ENCODE measurements around the gene MACROD1. TPM values are rescaled to one million over a fixed set of nuclear protein-coding genes. Genes with fewer than 3 reads are reported as not detected.

Gene MACROD1
- polyA plus RNA-seq, 4 donors: 15.1 to 23.2 (median 19.5) TPM

DNA sequence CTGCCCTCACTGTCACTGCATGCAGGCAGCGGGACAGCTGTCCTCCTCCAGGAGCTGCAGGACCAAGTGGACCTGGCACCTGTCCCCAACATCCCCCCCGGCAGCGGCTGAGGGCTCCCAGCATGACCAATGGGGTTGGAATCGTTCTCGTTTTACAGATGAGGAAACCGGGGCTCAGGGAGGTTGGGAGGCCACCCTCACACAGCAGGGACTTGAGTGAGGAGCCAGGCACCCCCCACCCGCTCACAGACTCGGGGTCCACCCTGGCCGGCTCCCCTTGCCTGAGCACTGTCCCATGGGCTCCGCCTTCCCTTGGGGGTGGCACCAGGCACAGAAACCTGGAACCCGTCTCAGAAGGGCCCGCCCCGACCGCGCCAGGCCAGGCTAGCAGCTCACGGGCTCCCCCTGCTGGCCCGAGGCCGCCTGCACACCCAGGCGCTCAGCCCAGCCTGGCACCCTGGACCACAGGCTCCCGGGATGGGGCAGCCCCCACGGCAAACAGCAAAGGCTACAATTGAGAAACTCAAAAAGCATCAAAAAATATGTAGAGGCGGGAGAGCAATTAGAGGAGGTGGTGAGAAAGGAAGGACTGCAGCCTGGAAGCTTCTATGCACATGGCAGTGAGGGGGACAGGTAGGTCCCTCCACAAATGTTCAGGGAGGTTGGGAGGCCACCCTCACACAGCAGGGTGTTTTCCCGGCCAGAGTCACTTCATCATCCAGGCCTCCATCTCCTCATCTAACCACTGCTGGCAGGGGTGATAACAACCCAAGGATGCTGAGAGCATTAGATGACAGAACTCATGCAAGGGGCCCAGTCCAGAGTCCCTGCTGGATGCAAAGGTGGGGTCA, 12.8 kb downstream of the MACROD1 start:
- DNase-seq (ENCODE audit: low read depth in 4 of 4, low spot score in 2 of 4): no peak

DNA sequence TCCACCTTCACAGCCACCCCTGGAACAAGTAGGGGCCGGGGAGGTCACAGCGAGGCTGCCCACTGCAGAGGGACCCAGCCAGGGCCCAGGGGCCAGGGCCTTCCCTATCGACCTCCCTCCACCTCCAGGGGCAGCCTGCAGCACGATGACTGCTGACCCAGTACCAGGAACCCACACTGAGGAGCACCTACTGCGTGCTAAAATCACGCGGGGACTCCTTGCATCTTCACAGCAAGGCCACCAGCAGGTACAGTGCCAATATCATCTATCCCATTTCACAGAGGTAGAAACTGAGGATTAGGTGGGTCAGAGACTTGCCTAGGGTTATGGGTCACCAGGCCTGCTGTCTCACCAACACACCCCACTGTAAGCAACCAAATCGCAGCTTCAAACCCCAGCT, 14.6 kb downstream of the MACROD1 start:
- no peak for DNase-seq (ENCODE audit: low read depth in 4 of 4, low spot score in 2 of 4)

DNA sequence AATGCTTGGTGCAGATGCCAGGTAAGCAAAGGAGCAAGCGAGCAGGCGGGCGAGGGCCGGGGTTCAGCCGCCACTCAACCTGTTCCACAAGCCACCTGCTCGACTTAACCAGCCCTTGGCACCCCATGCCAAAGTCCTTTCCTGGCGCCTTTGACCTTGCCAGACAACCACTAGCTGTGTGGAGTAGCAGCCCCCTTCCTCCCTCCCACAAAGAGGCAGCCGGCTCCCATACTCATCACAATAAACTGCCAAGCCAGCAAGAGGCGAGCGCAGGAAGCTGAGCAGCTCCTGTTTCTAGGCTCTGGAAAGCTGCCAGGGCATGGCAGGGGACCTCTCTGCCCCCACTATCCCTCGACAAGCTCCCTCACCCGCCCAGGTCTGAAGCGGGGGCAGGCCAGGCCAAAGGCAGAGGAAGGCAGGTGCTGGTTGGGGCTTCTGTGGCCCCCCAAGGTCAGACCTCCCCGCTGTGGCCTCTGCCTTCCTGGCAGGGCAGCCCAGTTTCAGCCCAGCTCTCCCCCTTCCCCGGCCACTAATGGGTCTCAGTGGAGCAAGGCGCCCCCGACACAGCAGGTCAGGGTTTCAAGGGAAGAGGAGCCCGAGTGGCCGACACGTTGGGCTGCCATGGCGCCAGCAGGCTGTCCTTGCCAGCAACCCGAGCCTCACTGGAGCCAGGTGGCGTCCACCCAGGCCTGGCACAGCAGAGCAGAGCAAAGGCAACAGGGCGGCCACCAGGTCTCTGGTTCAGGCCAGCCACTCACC, 15.3 kb downstream of the MACROD1 start:
- DNase-seq (ENCODE audit: low read depth in 4 of 4, low spot score in 2 of 4): no peak

DNA sequence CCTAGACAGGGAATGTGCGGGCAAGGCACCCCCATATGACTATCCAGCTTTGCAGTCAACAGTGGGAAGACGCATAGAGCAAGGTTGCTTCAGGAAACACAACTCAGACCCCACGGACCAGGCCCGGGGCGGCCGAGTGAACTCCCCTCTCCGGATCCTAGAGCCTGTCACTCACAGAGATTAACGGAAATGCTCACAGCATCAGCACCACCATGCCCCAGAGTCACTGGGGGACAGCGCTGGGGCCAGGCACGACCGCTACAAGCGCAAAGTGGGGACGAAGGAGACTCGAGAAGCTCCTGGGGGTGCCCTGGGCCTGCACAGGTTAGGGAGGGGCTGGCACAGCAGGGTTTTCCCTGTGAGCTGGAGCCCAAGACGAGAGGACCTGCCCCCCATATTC, 15.9 kb downstream of the MACROD1 start:
- no peak for DNase-seq (ENCODE audit: low read depth in 4 of 4, low spot score in 2 of 4)

DNA sequence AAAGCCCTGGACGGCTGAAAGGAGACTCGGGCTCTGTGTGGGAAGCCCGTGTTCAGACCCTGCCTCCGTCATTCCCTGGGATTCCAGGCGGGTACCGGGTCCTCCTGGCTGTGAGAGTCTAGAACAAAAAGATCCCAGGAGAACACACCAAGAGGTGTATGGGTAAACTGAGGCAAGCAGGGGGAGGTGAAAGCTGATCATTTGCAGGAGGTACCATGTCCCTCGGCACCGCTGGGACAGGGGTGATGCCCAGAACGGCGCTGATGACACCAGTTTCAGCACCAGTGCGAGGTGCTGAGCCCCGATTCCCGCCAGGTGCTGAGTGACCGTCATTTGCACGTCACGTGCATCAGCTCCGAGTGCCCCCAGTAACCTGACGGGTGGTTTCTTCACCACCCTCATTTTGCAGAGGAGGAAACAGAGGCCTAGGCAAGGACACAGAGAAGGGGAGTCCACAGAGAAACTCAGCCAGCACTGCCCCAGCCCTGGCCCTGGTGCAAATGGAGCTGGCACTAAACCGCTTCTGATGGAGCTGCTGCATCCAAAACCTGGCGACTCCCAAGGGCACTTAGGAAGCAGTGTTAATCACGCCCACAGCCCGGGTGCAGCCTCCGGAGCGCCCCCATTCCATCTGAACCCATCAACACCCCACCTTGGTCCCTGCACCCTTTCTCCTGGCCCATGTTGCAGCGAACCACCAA, 16.8 kb downstream of the MACROD1 start:
- no peak for DNase-seq (ENCODE audit: low read depth in 4 of 4, low spot score in 2 of 4)

DNA sequence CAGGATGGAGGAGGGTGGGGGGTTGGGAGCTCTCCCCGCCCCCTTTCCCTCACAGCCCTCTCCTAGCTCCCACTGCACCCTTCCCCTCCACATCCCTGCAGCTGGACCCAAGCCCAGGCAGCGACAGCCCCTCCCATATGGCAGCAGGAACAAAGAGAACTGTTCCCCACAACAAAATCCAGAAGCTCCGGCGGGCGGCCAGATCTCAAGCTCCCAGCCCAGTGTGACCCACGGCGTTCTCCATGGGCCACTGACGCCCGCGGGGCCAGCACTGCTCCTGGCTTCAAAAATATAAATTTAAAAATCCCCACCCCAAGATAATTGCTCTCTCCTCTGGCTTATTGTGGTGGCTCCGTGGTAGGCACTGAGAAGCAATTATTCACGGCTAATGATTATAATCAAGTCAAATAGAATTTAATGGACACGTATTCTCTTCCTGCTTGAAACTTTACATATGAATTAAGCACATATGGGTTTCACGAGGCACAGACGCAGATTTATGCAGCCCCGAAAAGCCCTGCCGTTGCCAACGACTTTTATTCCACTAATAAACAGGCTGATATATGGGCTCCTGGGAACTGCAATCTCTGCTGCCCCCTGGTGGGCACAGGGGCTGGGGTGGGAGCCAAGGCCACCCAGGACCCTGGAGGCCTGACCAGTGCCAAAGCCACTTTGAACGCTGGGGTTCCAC, 17.5 kb downstream of the MACROD1 start:
- DNase-seq (ENCODE audit: low read depth in 4 of 4, low spot score in 2 of 4): peak in 2 of 4 donors; percentile 72 to 77

DNA sequence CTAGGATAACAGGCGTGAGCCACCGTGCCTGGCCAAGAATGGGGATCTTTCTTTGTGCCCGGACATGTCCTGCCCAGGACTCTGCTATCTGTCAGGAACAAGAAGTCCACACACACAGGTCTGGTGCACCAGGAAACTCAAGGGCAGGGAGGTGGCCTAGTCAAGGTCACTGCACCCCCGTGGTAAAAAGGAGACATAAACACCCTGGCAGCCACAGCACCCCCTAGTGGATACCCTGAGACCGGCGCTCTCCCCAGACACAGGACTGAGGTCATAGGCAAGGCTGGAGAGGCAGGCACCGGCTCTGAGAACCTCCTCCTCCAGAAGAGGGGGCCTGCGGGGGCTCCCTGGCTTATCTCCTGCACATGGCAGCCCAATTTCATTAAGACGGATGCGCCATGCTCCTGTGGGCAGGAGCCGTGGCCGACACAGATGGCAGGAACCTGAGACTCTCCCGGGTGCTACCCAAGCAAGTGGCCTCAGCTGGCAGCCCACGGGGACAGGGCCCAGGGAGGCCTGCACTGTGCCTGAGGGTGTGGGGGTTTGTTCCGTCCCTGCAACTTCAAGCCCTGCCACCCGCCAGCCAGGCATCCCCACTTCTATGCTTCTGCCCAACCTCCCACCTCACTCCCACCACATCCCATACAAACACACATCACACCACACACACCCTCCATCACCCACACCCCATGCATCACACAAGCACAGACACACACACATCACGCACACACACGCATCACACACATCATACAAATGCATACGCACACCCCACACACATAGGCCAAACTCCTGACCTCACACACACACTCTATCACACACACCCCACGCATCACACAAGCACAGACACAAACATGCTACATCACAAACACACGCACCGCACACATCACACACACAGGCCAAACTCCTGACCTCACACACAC, 19.6 kb downstream of the MACROD1 start:
- no peak for DNase-seq (ENCODE audit: low read depth in 4 of 4, low spot score in 2 of 4)

DNA sequence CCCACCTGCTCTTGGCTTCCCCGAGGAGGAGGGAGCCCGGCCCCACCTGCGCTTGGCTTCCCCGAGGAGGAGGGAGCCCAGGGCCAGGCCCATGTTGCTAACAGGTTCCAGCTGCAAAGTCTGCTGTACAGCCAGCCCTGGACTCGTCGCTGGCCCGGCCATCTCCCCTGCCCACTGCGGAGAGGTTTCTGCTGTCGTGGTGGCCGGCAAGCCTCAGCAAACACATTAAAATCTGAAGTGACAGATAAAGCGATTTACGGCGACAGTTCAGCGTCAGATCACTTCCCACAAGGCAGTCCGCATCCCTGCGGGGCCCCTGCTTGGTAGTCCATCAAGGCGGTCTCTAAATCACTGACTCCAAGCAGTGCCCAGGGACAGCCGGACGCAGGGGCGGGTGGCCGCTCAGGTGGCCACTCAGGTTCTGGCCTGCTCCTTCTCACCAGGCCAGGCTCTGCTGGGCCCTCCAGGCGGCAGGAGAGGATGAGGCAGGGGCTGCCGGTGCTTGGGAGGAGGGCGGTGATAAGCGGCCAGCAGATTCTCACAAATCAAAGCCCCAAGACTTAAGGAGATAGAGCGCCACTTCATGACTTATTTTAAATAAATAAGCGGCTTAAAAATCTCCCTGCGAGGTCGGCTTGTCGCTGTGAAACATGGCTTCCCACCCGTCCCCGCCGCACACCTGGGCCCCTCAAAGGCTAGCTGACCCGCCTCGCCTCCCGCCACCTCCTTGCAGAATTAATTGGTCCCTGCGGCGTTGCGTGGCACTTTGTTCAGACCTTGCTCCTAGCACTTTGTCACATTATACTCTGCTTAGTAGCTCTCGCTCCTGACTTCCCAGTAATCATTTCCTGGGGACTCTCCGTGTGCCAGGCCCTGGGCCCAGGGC, 21.1 kb downstream of the MACROD1 start:
- no peak for DNase-seq (ENCODE audit: low read depth in 4 of 4, low spot score in 2 of 4)

DNA sequence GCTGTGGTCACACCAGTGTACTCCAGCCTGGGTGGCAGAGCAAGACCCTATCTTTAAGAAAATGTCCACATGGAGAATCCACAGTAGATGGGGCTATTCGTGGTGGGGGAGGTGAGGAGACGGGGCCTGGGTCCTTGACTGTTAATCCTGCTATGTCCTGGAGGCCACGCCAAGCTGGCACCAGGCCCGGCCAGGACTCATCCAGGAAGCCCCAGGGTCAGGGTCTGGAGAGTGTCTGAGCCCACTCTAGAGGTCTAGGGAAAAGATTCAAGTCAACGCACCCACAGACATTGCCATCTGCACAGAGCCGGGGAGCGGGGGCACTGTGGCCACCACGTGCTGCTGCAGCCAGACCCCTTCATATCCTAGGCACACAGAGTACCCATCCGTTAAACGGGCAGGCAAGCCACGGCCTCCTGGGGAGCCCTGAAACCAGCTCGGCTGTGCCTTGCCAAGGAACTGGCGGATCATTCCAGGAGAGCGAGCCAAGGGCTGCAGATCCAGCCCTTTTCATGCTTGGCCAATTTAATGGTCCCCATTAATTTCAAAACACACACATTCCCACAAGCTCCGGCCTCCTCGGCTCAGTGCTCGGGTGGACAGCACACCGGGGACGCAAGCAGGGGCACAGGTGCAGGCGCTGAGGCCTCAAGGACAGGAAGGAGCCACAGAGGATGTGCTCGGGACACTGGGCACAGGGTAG, 24.7 kb downstream of the MACROD1 start:
- DNase-seq (ENCODE audit: low read depth in 4 of 4, low spot score in 2 of 4): no peak

DNA sequence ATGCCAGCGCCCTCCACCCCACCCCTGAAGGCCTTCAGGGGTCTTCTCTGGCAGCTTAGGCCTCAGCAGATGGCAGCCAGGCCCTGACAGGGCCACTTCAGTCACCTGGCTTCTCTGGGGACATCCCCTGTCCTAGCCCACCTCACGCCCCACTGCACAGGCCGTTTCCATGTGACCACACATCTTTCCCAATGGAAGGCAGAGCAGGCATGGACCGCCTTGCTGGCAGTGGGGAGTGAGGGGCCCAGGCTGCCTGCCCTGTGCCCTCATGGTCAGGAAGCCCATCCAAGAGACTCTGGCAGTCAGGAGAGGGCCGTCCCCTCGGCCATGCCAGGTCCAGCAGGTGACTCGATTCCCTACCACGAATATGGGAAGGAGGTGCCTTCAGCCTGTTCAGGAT, 25.8 kb downstream of the MACROD1 start:
- DNase-seq (ENCODE audit: low read depth in 4 of 4, low spot score in 2 of 4): no peak

DNA sequence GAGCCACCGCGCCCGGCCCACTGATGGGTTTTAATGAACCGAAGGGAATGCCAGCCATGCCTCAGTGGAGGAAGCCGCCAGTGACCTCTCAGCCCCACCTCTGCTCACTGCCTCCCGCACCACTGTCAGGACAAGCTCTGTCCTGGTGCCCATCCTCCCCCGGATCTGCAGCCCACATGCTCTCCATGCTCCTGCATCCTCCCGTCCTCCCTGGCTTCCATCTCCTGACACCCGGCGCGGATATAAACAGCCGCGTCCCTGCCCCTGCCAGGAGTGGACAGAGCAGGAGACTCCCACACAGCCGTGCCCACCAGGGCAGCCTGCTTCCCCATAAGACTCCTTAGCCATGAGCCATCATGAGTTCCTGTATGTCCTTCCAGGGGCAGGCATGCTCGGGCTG, 26.9 kb downstream of the MACROD1 start:
- DNase-seq (ENCODE audit: low read depth in 4 of 4, low spot score in 2 of 4): no peak

DNA sequence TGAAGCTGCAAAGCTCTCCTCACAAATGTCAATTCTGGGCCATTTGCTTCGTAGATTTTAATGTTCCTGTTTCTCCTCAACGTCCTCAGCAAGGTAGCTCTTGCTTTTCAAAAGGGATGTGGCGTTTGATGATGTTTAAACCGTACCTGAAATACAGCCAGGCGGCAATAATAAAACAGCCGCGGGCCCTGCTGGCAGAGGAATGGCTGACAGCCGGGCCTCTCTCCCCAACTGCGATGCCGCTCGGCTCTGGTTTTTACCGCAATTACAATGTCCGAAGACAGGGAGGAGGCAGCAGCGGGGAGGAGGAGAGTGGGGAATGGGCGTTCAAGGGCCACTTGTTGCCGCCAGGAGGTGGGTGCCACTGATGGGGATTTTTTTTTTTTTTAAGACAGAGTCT, 27.5 kb downstream of the MACROD1 start:
- no peak for DNase-seq (ENCODE audit: low read depth in 4 of 4, low spot score in 2 of 4)

DNA sequence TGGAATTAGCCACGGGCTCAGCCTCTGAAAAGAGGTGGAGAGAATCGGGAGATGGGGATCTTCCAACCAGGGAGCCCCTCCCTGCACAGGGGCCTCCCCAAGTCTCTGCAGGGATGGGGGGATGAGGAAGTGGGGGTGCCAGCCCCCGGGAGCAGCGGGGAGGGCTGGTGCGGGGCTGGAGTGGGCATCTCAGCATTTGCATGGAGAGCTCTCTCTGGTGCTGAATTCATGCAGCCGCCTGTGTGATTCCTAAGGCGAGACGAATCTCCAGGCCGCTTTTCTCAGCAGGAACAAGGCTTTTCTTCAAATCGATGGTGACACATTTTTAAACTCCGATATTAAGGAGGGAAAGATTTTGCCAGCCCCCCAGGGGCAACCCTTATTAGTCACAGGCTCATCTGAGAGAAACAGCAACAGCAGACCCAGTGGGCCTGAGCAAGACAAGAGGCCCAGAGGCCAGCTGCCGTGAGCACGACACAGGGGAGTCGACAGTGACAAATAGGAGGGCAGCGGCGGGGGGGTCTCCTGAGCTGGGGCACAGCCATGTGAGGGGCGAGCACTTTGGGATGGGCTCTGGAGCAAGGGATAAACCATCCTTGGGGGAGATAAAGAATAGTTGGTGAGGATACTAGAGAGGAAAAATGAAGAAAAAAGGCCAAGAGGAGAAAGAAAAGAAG, 29.0 kb downstream of the MACROD1 start:
- no peak for DNase-seq (ENCODE audit: low read depth in 4 of 4, low spot score in 2 of 4)

DNA sequence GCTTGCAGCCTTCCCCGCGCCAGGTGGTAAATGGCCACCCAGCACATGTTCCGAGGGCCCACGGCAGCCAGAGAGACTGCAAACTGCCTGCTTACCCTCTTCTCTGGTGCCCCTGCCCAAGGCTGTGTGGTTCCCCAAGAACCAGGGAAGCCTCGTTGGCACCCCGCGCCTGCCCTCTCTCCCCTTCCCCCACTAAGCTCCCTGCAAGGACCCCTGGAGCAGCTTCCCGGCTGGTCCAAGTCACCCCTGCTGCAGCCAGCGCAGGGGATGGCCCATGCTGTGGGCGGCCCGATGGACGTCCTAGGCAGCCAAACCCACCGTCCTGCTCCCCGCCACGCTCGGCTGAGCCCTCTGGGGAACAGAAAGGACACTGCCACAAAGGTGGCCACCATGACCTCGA, 30.2 kb downstream of the MACROD1 start:
- no peak for DNase-seq (ENCODE audit: low read depth in 4 of 4, low spot score in 2 of 4)

DNA sequence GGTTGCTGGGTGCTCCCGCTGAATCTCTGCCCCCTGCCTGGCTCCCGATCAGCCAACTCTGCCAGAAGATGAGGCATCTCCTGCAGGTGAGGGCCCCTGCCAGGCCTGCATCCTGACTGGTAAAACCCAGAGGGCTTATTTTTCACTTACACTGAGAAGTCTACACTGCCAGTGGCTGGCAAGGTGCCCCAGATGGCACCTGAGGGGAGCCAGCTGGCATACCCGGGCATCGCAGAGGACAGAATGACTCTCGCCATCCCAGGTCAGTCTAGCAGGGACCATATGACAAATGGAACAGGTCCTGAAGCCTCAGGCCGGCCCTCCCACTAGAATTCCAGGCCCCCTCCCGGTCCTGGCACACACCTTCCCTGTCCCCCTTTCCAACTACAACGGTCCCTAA, 30.9 kb downstream of the MACROD1 start:
- DNase-seq (ENCODE audit: low read depth in 4 of 4, low spot score in 2 of 4): no peak

DNA sequence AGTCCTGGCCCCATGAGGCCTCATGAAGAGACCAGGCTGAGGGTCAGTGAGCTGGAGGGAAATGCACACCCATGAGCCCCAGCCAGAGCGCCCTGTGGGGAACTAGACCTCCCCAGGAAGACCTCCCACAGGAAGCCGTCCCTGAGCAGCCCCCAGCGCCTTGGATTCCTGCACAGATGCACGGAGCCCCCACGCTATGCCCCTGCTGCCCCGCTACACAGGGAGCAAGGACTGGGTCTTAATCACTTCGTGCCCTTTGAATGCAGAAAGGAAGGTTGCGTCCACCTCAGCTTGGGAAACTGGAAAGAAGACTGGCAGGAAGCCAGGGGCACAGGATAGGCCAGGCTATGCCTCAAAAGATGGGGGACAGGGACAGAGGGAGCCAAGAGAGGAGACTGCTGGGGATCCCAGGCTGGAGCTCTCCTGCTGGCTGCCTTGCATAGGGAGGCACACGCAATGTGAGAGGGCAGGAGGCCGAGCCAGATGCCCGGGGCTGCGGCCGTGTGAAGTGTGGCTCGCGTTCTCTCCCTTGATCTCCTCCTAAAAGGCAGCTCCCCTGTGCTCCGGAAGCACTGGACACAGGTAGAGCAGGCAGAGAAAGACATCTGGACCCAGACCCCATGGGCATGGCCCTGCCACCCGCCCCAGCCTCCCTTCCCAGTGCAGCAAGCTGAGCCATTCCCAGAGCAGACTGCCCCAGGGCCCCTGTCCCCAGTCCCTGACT, 32.8 kb downstream of the MACROD1 start:
- no peak for DNase-seq (ENCODE audit: low read depth in 4 of 4, low spot score in 2 of 4)

DNA sequence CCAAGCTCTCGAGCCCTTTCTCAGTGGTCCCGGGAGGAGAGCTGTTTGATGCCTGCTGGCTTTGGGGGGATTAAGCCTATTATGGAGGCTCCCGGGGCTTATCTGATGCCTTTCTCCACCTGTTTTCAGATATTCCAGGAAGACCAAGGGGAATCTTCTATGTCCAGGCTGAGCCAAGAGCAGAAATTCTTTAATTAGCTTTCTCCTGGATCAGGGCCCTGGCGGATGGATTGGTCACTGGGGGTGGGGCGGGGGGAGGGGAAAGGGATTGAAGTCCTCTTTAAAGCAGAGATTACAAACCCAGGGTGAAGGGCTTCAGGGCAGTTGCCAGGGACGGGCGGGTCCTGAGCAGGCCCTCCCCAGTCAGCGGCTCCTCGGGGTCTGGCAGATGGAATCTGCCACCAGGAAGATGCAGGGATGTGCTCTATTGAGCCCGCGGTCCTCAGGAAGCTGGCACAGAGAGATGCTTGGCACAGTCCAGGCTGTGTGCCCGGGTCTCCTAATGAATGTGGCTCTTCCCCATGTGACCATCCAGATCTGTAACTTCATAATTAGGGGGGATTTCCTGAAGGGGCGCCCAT, 33.6 kb downstream of the MACROD1 start:
- no peak for DNase-seq (ENCODE audit: low read depth in 4 of 4, low spot score in 2 of 4)

Measured in left renal cortex interstitium (tissue), 4 donors.